Testis (tissue), 3 donors: Measurements from ENCODE around the gene TBC1D7. TPM values are rescaled to one million over a fixed set of nuclear protein-coding genes. Genes with fewer than 3 reads are reported as not detected.

Source experiments
- DNase-seq: peaks from one replicate; pipeline ENCODE4 v3.0.0-alpha.2; 2019
- H3K27ac ChIP-seq, 2 donors: fragments of 200-600 bp; sonication (generic); one replicate each; pipeline ENCODE4 v1.5.1; 2019
- H3K27me3 ChIP-seq: fragments of 200-600 bp; sonication (generic); one replicate; pipeline ENCODE4 v1.5.1; 2019
- H3K36me3 ChIP-seq: fragments of 200-600 bp; sonication (generic); one replicate; pipeline ENCODE4 v1.5.1; 2017; ENCODE audit warnings: low read depth; ENCODE audit errors: missing control alignments
- H3K4me1 ChIP-seq: fragments of 200-600 bp; sonication (generic); one replicate; pipeline ENCODE4 v1.5.1; 2019
- H3K4me3 ChIP-seq, 2 donors: fragments of 200-600 bp; sonication (generic); one replicate each; pipeline ENCODE4 v1.5.1; 2017 to 2019
- H3K9me3 ChIP-seq: fragments of 200-600 bp; sonication (generic); one replicate; pipeline ENCODE4 v1.5.1; 2017
- POLR2A ChIP-seq: fragments of 450-650 bp; IDR thresholded peaks from one replicate; pipeline ENCODE4 v1.6.1; 2017; ENCODE audit warnings: antibody characterized with exemption, mild to moderate bottlenecking, moderate library complexity
- WGBS, 2 donors: methylation state at CpG; one replicate each; pipeline ENCODE4 v1.1.5; 2018; 5-methylcytosine and 5-hydroxymethylcytosine counted together
- intact Hi-C: fragments of 100-400 bp; cut with DNase I; formaldehyde crosslinking; loops from one replicate; pipeline ENCODE4 v1.15.1; 2023; ENCODE audit warnings: low total_unique reads
- polyA plus RNA-seq: library from polyadenylated mRNA; stranded (reverse); fragments of 350-450 nt; fragmentation: Illumina TruSeq; extraction: RNeasy Lipid Tissue Mini Kit (QIAGEN cat#74804); gene quantifications from one replicate; pipeline ENCODE4 v1.2.3, GENCODE V29; 2014; ENCODE audit warnings: low read depth, low replicate concordance; ENCODE audit not compliant: insufficient read depth
- total RNA-seq, 2 donors: library from RNA; depleted of rRNA; stranded (reverse); fragments of >200 nt; gene quantifications; one replicate each; pipeline ENCODE4 v1.2.3, GENCODE V29; 2016
- TF ChIP-seq, protein P1 (sequence below), 3 experiments: fragments of 450-650 bp in 2 of 3; fragments of 200-600 bp in 1 of 3; sonication (generic) in 1 of 3; IDR thresholded peaks; one replicate each; pipeline ENCODE4 v1.5.1; 2016 to 2019; ENCODE audit warnings: antibody characterized with exemption in 3 of 3, mild to moderate bottlenecking in 2 of 3, moderate library complexity in 1 of 3

TBC1D7 gene
- total and polyA plus RNA-seq, 3 donors from 2014 or later: 24.2 to 48.0 (median 28.0) TPM

DNA sequence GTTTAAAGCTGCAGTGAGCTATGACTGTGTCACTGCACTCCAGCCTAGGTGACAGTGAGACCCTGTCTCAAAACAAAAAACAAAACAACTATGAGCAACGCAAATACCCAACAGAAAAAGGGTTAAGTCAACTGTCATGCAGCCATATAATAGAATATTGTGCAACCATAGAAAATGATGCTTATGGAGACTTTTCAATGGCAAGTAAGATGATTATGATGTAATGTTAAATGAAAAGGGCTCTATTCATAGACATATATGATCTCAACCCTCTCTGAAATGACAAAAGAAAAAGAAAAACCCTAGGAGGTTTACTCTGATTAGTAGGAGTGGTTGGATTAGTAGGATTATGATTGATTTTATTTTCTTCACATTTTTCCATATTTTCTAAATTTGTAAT lies 41.3 kb upstream of the TBC1D7 start:
- WGBS, 2 donors: 0 to 25% methylated on average over 1 of the region's 1 CpG
- no peaks in the 10 kb centered on the region for H3K9me3 ChIP-seq
- H3K4me3 ChIP-seq: no peak overlapping the region
- no peak for TF ChIP-seq POLR2A
- TF ChIP-seq, protein P1, sequence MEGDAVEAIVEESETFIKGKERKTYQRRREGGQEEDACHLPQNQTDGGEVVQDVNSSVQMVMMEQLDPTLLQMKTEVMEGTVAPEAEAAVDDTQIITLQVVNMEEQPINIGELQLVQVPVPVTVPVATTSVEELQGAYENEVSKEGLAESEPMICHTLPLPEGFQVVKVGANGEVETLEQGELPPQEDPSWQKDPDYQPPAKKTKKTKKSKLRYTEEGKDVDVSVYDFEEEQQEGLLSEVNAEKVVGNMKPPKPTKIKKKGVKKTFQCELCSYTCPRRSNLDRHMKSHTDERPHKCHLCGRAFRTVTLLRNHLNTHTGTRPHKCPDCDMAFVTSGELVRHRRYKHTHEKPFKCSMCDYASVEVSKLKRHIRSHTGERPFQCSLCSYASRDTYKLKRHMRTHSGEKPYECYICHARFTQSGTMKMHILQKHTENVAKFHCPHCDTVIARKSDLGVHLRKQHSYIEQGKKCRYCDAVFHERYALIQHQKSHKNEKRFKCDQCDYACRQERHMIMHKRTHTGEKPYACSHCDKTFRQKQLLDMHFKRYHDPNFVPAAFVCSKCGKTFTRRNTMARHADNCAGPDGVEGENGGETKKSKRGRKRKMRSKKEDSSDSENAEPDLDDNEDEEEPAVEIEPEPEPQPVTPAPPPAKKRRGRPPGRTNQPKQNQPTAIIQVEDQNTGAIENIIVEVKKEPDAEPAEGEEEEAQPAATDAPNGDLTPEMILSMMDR (IDR thresholded peaks at IDR 0.05): no peak
- intact Hi-C loops: no loop called here
- no peak overlapping the region for H3K27ac ChIP-seq
- H3K4me1 ChIP-seq: no peaks in the 10 kb centered on the region
- no peak for DNase-seq
- no peaks in the 10 kb centered on the region for H3K36me3 ChIP-seq
- no peaks in the 10 kb centered on the region for H3K27me3 ChIP-seq

DNA sequence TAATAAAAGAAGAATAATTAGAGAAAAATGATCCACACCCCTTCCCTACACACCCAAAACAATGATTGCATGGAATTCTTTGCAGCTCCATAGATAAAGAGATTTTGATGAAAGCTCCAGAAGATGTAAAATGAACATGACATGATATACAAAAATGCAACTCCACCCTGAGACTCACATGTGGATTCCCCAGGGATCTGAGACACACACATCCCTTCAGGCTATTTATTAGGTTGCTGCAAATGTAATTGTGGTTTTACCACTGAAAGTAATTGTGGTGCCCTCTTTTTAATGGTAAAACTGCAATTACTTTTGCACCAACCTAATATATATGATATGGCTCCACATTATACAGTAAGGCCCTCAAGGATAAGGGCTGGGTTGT lies 40.4 kb upstream of the TBC1D7 start:
- no peaks in the 10 kb centered on the region for H3K4me1 ChIP-seq
- no peaks in the 10 kb centered on the region for H3K9me3 ChIP-seq
- no peak for DNase-seq
- no peaks in the 10 kb centered on the region for H3K36me3 ChIP-seq
- no peak overlapping the region for H3K27ac ChIP-seq
- TF ChIP-seq POLR2A: no peak
- H3K27me3 ChIP-seq: no peaks in the 10 kb centered on the region
- no peak overlapping the region for H3K4me3 ChIP-seq
- intact Hi-C loops: no loop called here

DNA sequence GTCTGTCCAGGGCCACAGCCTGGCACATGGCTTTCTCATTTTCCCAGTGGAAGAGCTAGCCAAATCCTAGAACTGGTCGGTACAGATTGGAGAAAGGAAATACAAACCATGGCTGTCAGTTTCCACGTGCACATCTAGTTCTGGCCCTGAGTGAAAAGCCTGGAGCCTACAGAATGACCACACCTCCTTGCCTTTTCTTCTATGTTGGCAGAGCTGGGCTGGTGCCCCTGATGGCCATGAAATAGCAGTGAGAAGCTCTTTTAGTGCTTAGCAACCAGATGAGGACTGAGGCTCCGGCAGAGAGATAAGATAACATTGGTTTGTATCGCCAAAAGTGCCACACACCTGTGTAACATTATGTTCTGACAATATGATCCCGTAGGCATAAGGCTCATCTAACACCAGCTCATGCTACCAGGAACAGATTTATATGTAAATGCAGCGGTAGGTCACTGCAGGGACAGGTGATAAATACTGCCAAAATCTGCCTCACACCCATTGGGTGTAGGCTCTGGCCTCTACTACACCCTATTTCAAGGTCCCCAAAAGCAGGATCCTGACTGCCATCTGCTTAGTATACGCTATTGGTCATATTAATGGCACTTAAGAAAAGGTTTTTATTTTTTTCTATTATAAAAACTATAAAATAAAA lies 39.9 kb upstream of the TBC1D7 start:
- Histone ChIP-seq H3K4me3 (no peak overlapping the region), H3K27me3 (no peaks in the 10 kb centered on the region), H3K9me3 (no peaks in the 10 kb centered on the region), H3K36me3 (no peaks in the 10 kb centered on the region), H3K27ac (no peak overlapping the region), H3K4me1 (no peaks in the 10 kb centered on the region)
- intact Hi-C loops: no loop called here
- WGBS, 2 donors: 72 to 75% methylated on average over 7 of the region's 7 CpGs
- no peak for TF ChIP-seq POLR2A
- DNase-seq: no peak

DNA sequence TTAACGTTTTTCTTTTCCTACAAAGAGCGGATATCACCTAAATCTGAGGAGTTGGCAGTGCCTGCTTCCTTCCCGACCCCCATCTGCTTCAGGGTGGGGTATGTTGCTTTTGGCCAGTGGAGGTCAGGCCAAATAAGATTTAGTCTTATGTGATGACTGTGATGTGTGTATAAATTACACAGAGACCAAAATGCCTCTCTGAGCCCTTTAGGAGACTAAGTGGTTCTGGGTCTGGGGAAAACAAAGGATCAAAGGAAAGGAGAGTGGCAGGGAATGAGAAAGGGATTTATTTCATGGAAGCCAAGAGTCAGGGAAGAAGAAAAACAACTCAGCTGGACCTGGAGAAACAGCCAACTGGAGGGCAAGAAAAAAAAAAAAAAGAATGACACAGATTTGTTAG lies 39.1 kb upstream of the TBC1D7 start:
- DNase-seq: no peak
- intact Hi-C loops: no loop called here
- Histone ChIP-seq H3K27me3 (no peaks in the 10 kb centered on the region), H3K36me3 (no peaks in the 10 kb centered on the region), H3K4me1 (no peaks in the 10 kb centered on the region), H3K4me3 (no peak overlapping the region), H3K9me3 (no peaks in the 10 kb centered on the region), H3K27ac (no peak overlapping the region)
- TF ChIP-seq, protein P1 (IDR thresholded peaks at IDR 0.05): no peak
- no peak for TF ChIP-seq POLR2A
- WGBS, 2 donors: 66 to 80% methylated on average over 3 of the region's 3 CpGs

DNA sequence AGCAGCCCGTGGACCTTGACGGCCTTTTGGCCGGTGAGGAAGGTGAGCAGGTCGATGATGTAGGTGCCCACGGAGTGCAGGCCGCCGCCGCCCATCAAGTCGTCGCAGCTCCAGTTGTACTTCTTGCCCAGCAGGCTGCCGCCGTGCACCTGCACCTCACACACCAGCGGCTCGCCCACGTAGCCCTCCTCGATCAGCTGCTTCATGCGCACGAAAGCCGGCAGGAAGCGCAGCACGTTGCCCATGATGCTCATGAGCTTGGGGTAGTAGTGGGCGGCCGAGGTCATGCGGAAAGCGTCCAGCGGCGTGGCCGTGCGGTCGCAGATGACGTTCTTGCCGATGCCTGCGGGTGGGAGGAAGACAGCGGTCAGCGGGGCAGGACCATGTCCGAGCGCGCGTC lies 37.0 kb upstream of the TBC1D7 start:
- intact Hi-C loops: no loop called here
- Histone ChIP-seq H3K36me3 (no peaks in the 10 kb centered on the region), H3K9me3 (no peaks in the 10 kb centered on the region), H3K27ac (no peak overlapping the region), H3K27me3 (no peaks in the 10 kb centered on the region), H3K4me1 (no peaks in the 10 kb centered on the region), H3K4me3 (no peak overlapping the region)
- TF ChIP-seq, protein P1 (IDR thresholded peaks at IDR 0.05): no peak
- TF ChIP-seq POLR2A: no peak
- whole genome bisulfite sequencing, 2 donors: 75 to 86% methylated on average over 39 of the region's 39 CpGs
- DNase-seq: no peak

DNA sequence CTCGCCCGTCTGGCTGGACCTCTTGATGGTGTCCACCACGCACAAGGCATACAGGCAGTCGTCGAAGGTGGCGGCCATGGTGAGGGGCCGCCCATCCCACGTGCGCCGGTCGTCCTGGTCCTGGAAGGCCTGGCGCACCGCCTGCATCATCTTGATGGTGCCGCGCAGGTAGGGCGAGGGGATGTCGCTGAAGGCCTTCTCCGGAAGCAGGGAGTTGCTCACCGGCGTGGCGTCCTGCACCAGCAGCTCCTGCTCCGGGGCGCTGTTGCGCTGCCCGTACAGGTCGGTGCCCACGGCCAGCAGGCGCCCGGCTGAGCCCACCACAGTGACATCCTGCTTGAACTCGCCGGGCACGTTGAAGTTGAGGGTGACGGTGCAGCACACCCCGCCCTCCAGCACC lies 36.5 kb upstream of the TBC1D7 start:
- no peak for DNase-seq
- no peak for TF ChIP-seq POLR2A
- TF ChIP-seq, protein P1 (IDR thresholded peaks at IDR 0.05): no peak
- Histone ChIP-seq H3K27me3 (no peaks in the 10 kb centered on the region), H3K36me3 (no peaks in the 10 kb centered on the region), H3K9me3 (no peaks in the 10 kb centered on the region), H3K4me3 (no peak overlapping the region), H3K4me1 (no peaks in the 10 kb centered on the region), H3K27ac (no peak overlapping the region)
- 71 to 99% methylated on average over 7 to 33 of the region's 34 CpGs for WGBS, 2 donors
- intact Hi-C loops: no loop called here
